A549 (cell line): Measurements from ENCODE around the gene PLCB2. TPM values are rescaled to one million over a fixed set of nuclear protein-coding genes. Genes with fewer than 3 reads are reported as not detected.

Experiments
- ATAC-seq, 2 experiments: fragments of 200-7000 bp in 1 of 2; fragments of >200 bp in 1 of 2; cut with Nextera tagmentation in 1 of 2; cut with Tn5 transposase in 1 of 2; 3 replicates each; pipeline versions ENCODE4 v1.8.0 to v1.9.1; 2018 to 2020; ENCODE audit warnings: mild to moderate bottlenecking in 1 of 2, moderate library complexity in 1 of 2
- CTCF ChIA-PET: fragments of 300-600 bp; sonication (Branson Sonifier 250); formaldehyde crosslinking; extraction: SDS; loops from one replicate; lab custom pipeline; 2021; ENCODE audit warnings: antibody characterized with exemption, inconsistent platforms; lab: Yijun Ruan, JAX
- POLR2A ChIA-PET: fragments of 350-600 bp; formaldehyde crosslinking; extraction: SDS; loops from one replicate; lab custom pipeline; 2021; ENCODE audit warnings: antibody characterized with exemption, inconsistent platforms; lab: Yijun Ruan, JAX
- DNase-seq, 2 experiments: peaks; one replicate each; pipeline versions ENCODE4 v3.0.0 to v3.0.0-alpha.2; 2011 to 2016; ENCODE audit warnings: low read depth in 1 of 2, low spot score in 1 of 2
- FAIRE-seq: peaks from 2 replicates; lab custom pipeline; 2011; peaks lifted over from hg19 to GRCh38; lab: Jason Lieb, UNC
- H3K27ac ChIP-seq, 2 experiments: fragments of >200 bp; sonication (Bioruptor Twin); formaldehyde crosslinking; 3 replicates each; pipeline ENCODE4 v1.5.1; 2016 to 2017
- H3K4me1 ChIP-seq: fragments of >200 bp; sonication (Bioruptor Twin); formaldehyde crosslinking; 3 replicates; pipeline ENCODE4 v1.6.1; 2016
- H3K4me2 ChIP-seq: fragments of >200 bp; sonication (Bioruptor Twin); formaldehyde crosslinking; 3 replicates; pipeline ENCODE4 v1.6.1; 2016
- H3K4me3 ChIP-seq: fragments of >200 bp; sonication (Bioruptor Twin); formaldehyde crosslinking; 3 replicates; pipeline ENCODE4 v1.5.1; 2016
- H3K9me3 ChIP-seq: fragments of >200 bp; sonication (Bioruptor Twin); formaldehyde crosslinking; 3 replicates; pipeline ENCODE4 v1.6.1; 2016
- CBX2 ChIP-seq: fragments of 200-600 bp; sonication (generic); IDR thresholded peaks from 2 replicates; pipeline ENCODE4 v1.6.1; 2016; ENCODE audit warnings: low read depth, mild to moderate bottlenecking, borderline replicate concordance
- CBX8 ChIP-seq: fragments of 200-600 bp; sonication (generic); IDR thresholded peaks from 2 replicates; pipeline ENCODE4 v1.6.1; 2016
- CHD2 ChIP-seq: fragments of 150-350 bp; IDR thresholded peaks from 2 replicates; pipeline ENCODE4 v1.6.1; 2014; ENCODE audit warnings: low read length; ENCODE audit not compliant: partially characterized antibody
- CHD4 ChIP-seq: fragments of 200-600 bp; sonication (generic); IDR thresholded peaks from 2 replicates; pipeline ENCODE4 v1.6.1; 2016; ENCODE audit warnings: antibody characterized with exemption, mild to moderate bottlenecking, borderline replicate concordance
- EP300 ChIP-seq, 2 experiments: fragments of >200 bp; sonication (Bioruptor Twin); formaldehyde crosslinking; IDR thresholded peaks; 2 replicates in 1 of 2; 3 replicates in 1 of 2; pipeline ENCODE4 v1.6.1; 2016 to 2017
- FOSB ChIP-seq: fragments of 250-450 bp; sonication (Bioruptor Pico); IDR thresholded peaks from 2 replicates; pipeline ENCODE4 v1.5.0; 2020; ENCODE audit warnings: mild to moderate bottlenecking, moderate library complexity
- HEYL ChIP-seq: fragments of 250-450 bp; sonication (Bioruptor Pico); IDR thresholded peaks from 2 replicates; pipeline ENCODE4 v1.8.0; 2021; ENCODE audit warnings: mild to moderate bottlenecking, moderate library complexity
- HOXB13 ChIP-seq: fragments of 250-450 bp; sonication (Bioruptor Pico); IDR thresholded peaks from 2 replicates; pipeline ENCODE4 v1.5.0; 2020; ENCODE audit warnings: low read depth, mild to moderate bottlenecking, moderate library complexity
- HOXB5 ChIP-seq: fragments of 250-450 bp; sonication (Bioruptor Pico); IDR thresholded peaks from 2 replicates; pipeline ENCODE4 v1.5.0; 2020; ENCODE audit warnings: mild to moderate bottlenecking, moderate library complexity
- JUN ChIP-seq, 2 experiments: fragments of >200 bp; sonication (Bioruptor Twin); formaldehyde crosslinking; IDR thresholded peaks; 2 replicates in 1 of 2; 3 replicates in 1 of 2; pipeline ENCODE4 v1.6.1; 2016 to 2017
- MAZ ChIP-seq: fragments of 150-350 bp; IDR thresholded peaks from 2 replicates; pipeline ENCODE4 v1.6.1; 2014; ENCODE audit warnings: antibody characterized with exemption, low read depth, low read length, borderline replicate concordance
- NFE2L2 ChIP-seq: fragments of 150-350 bp; conservative IDR thresholded peaks from 2 replicates; pipeline ENCODE4 v1.6.1; 2014; ENCODE audit warnings: low read length
- POLR2A ChIP-seq: IDR thresholded peaks from 2 replicates; pipeline ENCODE4 v1.6.1; 2012; ENCODE audit warnings: mild to moderate bottlenecking, low read length
- POLR2AphosphoS2 ChIP-seq: conservative IDR thresholded peaks from 2 replicates; pipeline ENCODE4 v1.6.1; 2012; ENCODE audit warnings: low read length, improper control_type of control experiment, inconsistent platforms
- RCOR1 ChIP-seq: fragments of 150-350 bp; IDR thresholded peaks from 2 replicates; pipeline ENCODE4 v1.6.1; 2014; ENCODE audit warnings: antibody characterized with exemption, low read length, low read depth
- RFX5 ChIP-seq: fragments of 450-650 bp; IDR thresholded peaks from 2 replicates; pipeline ENCODE4 v1.7.1; 2014; ENCODE audit warnings: antibody characterized with exemption, mild to moderate bottlenecking, moderate library complexity
- SMC3 ChIP-seq: fragments of >200 bp; sonication (Bioruptor Twin); formaldehyde crosslinking; IDR thresholded peaks from 3 replicates; pipeline ENCODE4 v1.6.1; 2018; ENCODE audit warnings: inconsistent platforms
- TP53 ChIP-seq: fragments of 250-450 bp; sonication (Bioruptor Pico); IDR thresholded peaks from 2 replicates; pipeline ENCODE4 v1.5.0; 2021; ENCODE audit warnings: mild to moderate bottlenecking, moderate library complexity
- ZC3H11A ChIP-seq: fragments of 450-650 bp; IDR thresholded peaks from 2 replicates; pipeline ENCODE4 v1.6.1; 2014; ENCODE audit warnings: antibody characterized with exemption, mild to moderate bottlenecking
- ZNF302 ChIP-seq: fragments of 250-450 bp; sonication (Bioruptor Pico); IDR thresholded peaks from 2 replicates; pipeline ENCODE4 v1.9.0; 2021; ENCODE audit warnings: inconsistent platforms, mild to moderate bottlenecking, moderate library complexity
- WGBS: methylation state at CpG from one replicate; pipeline ENCODE4 v1.1.6; 2017; ENCODE audit errors: missing lambda C conversion rate; 5-methylcytosine and 5-hydroxymethylcytosine counted together
- polyA plus RNA-seq, 4 experiments: library from polyadenylated mRNA; depleted of rRNA in 3 of 4; stranded (reverse); fragments of >200 nt; fragmentation: RNase III in 1 of 4; extraction: RNeasy Plus Mini Kit Qiagen cat#74134 plus additional on column Dnase treatment in 1 of 4; gene quantifications; 2 replicates in 3 of 4; 3 replicates in 1 of 4; pipeline ENCODE4 v1.2.3, GENCODE V29; 2011 to 2017
- TF ChIP-seq, protein P1 (sequence below): fragments of >200 bp; sonication (Bioruptor Twin); formaldehyde crosslinking; IDR thresholded peaks from 3 replicates; pipeline ENCODE4 v1.5.1; 2016
- TF ChIP-seq, protein P2 (sequence below): fragments of 200-600 bp; sonication (generic); IDR thresholded peaks from 2 replicates; pipeline ENCODE4 v1.6.1; 2016; ENCODE audit warnings: antibody characterized with exemption, mild to moderate bottlenecking, moderate library complexity
- TF ChIP-seq, protein P3 (sequence below): IDR thresholded peaks from 2 replicates; pipeline ENCODE4 v1.6.1; 2012

PLCB2 gene
- polyA plus RNA-seq, 2 of the 4 experiments (the other 2 are of a cell fraction) = 0.30 to 0.49 TPM

DNA sequence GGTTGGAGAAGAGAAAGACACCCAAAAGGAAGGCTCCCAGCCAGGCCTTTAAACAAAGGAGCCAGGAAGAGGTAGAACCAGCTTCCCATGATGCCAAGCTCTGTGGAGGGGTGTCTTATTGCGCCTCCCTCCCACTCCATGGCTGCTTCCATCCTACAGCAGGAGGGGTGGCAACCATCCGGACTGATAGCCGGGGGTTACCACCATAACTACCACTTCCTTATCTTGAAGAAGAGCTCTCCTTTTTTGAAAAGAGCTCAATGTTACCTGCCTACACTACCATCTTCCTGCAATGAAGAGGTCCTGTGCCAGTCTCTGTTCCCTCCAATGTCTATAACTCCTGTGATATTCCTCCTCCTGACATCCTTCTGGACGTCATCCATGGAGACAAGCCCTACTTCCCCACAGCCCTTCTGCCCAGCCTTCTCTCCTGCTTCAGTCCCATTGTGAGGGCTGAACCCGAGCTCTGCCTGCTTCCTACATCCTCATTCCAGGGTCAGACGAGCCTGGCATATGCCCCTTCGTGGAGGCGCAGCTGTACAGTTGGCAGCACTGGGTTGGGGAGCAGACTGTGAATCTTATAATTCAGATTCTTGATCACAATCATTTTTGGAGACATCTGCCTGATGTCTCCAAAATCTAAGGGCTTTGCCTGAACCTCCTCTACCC, 24.5 kb upstream of the PLCB2 start:
- H3K9me3 ChIP-seq = no peaks in the 10 kb centered on the region
- DNase-seq (no peak), FAIRE-seq (no peak), ATAC-seq (no peak)
- TF ChIP-seq EP300 (IDR thresholded peaks at IDR 0.05) = no peak
- no peak for TF ChIP-seq RCOR1
- no peak for TF ChIP-seq MAZ
- TF ChIP-seq NFE2L2 = no peak
- TF ChIP-seq ZC3H11A = no peak
- TF ChIP-seq, protein P1, sequence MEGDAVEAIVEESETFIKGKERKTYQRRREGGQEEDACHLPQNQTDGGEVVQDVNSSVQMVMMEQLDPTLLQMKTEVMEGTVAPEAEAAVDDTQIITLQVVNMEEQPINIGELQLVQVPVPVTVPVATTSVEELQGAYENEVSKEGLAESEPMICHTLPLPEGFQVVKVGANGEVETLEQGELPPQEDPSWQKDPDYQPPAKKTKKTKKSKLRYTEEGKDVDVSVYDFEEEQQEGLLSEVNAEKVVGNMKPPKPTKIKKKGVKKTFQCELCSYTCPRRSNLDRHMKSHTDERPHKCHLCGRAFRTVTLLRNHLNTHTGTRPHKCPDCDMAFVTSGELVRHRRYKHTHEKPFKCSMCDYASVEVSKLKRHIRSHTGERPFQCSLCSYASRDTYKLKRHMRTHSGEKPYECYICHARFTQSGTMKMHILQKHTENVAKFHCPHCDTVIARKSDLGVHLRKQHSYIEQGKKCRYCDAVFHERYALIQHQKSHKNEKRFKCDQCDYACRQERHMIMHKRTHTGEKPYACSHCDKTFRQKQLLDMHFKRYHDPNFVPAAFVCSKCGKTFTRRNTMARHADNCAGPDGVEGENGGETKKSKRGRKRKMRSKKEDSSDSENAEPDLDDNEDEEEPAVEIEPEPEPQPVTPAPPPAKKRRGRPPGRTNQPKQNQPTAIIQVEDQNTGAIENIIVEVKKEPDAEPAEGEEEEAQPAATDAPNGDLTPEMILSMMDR = no peak
- ChIA-PET POLR2A (no interaction called here), CTCF (interaction anchor here (0.6 to 4.0 kb wide), 5 partner anchors 11 to 230 kb away, joined by 3 to 24 read pairs (median 6); partner anchors contain the start of gene INAFM2)
- H3K4me1 ChIP-seq = no peaks in the 10 kb centered on the region
- H3K4me2 ChIP-seq = no peak overlapping the region
- no peak overlapping the region for H3K27ac ChIP-seq
- H3K4me3 ChIP-seq = no peak overlapping the region
- WGBS = 77% methylated on average over 8 of the region's 8 CpGs

DNA sequence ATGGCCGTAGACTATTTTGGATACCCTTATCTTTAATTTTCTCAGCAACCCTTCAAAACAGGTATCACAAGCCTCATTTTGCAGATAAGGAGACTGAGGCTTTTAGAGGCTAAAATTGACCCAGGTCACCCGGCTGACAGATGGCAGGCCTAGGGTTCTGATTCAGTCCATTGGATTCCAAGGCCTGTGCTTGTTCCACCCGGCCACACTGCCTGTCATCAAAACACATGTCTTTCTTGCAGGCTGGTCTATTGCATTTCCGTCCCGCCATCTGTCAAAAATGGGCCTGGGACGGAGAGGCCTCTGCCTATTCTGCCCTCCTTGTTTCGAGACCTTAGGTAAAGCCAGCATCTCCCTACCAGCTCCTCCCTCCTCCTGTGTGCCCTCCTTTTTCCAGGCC, 23.9 kb upstream of the PLCB2 start:
- H3K4me1 ChIP-seq = no peaks in the 10 kb centered on the region
- no peaks in the 10 kb centered on the region for H3K9me3 ChIP-seq
- ATAC-seq (no peak), DNase-seq (no peak), FAIRE-seq (no peak)
- CTCF ChIA-PET = interaction anchor here (0.8 to 4.0 kb wide), 4 partner anchors 10 to 90 kb away, joined by 3 to 24 read pairs (median 6); partner anchors contain the start of gene INAFM2
- H3K4me2 ChIP-seq = no peak overlapping the region
- TF ChIP-seq SMC3 = no peak
- no peak for TF ChIP-seq NFE2L2
- no peak for TF ChIP-seq JUN (IDR thresholded peaks at IDR 0.05)
- TF ChIP-seq CBX2 = no peak
- TF ChIP-seq TP53 (CRISPR knock-in tag) = no peak
- no peak for TF ChIP-seq RFX5
- TF ChIP-seq, protein P2, sequence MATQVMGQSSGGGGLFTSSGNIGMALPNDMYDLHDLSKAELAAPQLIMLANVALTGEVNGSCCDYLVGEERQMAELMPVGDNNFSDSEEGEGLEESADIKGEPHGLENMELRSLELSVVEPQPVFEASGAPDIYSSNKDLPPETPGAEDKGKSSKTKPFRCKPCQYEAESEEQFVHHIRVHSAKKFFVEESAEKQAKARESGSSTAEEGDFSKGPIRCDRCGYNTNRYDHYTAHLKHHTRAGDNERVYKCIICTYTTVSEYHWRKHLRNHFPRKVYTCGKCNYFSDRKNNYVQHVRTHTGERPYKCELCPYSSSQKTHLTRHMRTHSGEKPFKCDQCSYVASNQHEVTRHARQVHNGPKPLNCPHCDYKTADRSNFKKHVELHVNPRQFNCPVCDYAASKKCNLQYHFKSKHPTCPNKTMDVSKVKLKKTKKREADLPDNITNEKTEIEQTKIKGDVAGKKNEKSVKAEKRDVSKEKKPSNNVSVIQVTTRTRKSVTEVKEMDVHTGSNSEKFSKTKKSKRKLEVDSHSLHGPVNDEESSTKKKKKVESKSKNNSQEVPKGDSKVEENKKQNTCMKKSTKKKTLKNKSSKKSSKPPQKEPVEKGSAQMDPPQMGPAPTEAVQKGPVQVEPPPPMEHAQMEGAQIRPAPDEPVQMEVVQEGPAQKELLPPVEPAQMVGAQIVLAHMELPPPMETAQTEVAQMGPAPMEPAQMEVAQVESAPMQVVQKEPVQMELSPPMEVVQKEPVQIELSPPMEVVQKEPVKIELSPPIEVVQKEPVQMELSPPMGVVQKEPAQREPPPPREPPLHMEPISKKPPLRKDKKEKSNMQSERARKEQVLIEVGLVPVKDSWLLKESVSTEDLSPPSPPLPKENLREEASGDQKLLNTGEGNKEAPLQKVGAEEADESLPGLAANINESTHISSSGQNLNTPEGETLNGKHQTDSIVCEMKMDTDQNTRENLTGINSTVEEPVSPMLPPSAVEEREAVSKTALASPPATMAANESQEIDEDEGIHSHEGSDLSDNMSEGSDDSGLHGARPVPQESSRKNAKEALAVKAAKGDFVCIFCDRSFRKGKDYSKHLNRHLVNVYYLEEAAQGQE = no peak
- no peak for TF ChIP-seq CBX8
- H3K4me3 ChIP-seq = no peak overlapping the region
- H3K27ac ChIP-seq = no peak overlapping the region
- 74% methylated on average over 6 of the region's 7 CpGs for WGBS
- POLR2A ChIA-PET = no interaction called here

DNA sequence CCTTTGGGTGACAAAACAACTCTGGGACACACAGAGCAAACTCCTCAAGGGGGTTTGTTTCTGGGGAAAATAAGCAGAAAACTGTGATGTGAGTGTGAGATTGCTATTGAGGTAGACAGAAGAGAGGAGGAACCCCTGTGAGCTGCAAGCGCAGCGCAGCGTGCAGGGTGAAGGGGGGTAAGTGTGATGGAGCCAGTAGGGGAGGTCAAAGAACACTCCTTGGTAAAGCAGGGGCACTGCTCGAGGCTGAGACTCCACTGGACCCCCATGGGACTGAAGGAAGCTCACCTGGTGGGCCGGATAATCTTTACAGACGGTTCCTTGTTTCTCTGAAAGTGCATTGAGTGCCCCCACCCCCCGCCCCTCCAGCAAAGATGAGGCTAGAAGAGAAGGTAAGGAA, 23.3 kb upstream of the PLCB2 start:
- no peak overlapping the region for H3K4me2 ChIP-seq
- FAIRE-seq = no peak
- H3K27ac ChIP-seq = no peak overlapping the region
- H3K9me3 ChIP-seq = no peaks in the 10 kb centered on the region
- CTCF ChIA-PET = interaction anchor here (0.8 to 6.7 kb wide), 5 partner anchors 8 to 91 kb away, joined by 3 to 91 read pairs (median 7); partner anchors contain the start of genes CCDC9B and INAFM2
- no peaks in the 10 kb centered on the region for H3K4me1 ChIP-seq
- POLR2A ChIA-PET = no interaction called here
- WGBS = 65% methylated on average over 7 of the region's 7 CpGs
- TF ChIP-seq, protein P3, sequence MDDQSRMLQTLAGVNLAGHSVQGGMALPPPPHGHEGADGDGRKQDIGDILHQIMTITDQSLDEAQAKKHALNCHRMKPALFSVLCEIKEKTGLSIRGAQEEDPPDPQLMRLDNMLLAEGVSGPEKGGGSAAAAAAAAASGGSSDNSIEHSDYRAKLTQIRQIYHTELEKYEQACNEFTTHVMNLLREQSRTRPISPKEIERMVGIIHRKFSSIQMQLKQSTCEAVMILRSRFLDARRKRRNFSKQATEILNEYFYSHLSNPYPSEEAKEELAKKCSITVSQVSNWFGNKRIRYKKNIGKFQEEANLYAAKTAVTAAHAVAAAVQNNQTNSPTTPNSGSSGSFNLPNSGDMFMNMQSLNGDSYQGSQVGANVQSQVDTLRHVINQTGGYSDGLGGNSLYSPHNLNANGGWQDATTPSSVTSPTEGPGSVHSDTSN = no peak
- TF ChIP-seq EP300 (IDR thresholded peaks at IDR 0.05) (no peak), JUN (IDR thresholded peaks at IDR 0.05) (no peak), CHD4 (no peak), CHD2 (no peak), ZNF302 (CRISPR knock-in tag) (no peak), POLR2AphosphoS2 (no peak), HOXB13 (CRISPR knock-in tag) (no peak), FOSB (CRISPR knock-in tag) (no peak), HOXB5 (CRISPR knock-in tag) (no peak), POLR2A (no peak), HEYL (CRISPR knock-in tag) (no peak)
- TF ChIP-seq, protein P1 = no peak
- no peak for ATAC-seq
- H3K4me3 ChIP-seq = no peak overlapping the region
- no peak for DNase-seq
